NCI-H524 (cell line): Measurements from ENCODE around the gene PXYLP1.

ENCODE experiments used
- DNase-seq, 2 experiments: peaks; one replicate each; lab custom pipeline; 2025; lab: John Stamatoyannopoulos, UW

PXYLP1 gene

DNA sequence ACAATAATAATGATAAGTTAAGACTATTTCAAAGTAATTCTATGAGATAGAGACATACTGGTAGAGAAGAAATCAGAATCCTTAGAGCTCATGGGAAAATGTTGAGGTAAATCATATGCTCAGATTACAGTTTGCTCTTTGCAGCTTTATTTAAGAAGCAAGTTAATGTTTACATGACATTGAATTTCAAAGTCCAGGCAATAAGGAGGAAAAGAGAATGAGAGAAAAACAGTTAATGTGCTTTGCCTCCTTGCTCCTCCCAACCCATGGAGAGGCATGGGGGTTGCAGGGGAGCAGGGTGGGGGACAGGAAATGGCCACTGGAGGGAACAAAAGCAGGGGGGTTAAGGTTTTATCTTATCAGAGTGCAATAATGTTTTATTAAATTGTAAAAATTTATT is 94.5 kb downstream of the PXYLP1 start:
- DNase-seq, result no peak

DNA sequence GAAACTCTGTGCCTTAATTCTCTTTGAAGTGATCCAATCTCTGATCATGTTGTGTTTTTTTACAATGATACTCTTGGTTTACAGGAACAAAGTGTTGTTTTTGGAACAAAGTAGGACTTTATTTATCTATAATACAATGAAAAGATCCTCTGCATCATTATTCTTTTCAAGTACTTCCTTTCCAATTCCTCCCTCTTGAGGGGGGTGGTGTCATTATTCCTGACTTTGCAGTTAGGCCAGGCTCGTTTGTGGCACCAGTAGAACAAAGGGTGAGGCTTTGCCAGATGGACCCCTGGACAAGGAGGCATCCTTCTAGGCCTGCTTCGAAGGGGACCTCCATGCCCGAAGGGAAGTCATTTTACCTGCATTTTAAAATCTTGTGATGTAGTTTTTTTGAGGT is 95.0 kb downstream of the PXYLP1 start:
- no peak for DNase-seq

DNA sequence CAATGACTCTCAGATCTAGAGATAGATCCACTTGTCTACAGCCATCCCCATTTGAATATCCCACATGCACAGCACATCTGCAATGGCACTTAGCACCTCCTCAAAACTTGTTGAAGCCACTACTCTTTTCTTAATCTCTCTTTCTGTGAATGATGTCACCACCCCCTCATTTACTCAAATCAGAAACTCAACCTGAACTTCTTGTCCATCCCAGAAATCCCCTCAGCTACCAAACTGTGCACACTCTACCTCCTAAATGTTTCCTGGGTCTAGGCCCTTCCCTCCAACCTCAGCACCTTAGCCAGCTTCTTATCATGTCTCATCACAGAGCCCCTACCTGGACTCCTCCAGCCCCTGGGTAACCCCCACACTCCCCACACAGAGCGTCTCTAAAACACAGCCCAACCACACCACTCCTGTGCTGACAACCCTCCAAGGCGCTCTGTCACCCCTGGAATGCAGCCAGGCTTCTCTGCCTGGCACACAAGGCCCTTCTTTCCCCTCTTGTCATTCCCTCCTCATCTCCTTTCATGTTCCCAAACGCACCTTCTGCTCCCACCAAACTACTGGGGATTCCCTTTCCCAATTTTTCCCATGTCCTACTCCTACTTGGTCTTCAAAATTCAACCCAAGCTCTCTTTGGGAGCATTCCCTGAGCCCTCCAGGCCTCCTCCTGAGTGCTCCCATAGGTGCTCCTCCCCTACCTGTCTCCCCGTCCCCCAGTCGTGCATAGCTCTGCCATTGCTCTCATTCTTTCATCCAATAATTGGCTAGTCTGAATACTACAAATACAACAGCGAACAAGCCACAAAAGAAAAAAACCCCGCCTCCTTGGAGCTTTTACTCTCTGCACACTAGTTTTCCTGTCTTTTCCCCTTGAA is 96.9 kb downstream of the PXYLP1 start:
- no peak for DNase-seq

DNA sequence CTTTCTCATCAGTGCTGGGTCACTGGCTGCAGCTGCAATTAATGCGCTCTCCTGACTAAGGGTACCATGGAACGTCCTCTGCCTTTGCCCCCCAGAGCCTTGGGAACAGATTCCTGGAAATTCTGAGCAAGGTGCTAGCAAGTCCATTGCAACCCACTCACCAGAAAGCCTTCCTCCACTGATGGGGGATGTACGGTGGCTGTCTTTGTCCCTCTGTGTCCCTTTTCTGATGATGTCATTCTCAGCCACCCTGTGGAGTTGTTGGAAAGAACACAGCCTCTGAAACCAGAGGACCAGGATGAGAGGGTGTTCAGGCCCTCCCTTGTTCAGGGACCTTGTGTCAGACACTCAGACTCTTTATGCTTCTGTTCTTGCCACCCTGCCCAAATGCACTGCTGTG is 98.6 kb downstream of the PXYLP1 start:
- DNase-seq, result no peak

DNA sequence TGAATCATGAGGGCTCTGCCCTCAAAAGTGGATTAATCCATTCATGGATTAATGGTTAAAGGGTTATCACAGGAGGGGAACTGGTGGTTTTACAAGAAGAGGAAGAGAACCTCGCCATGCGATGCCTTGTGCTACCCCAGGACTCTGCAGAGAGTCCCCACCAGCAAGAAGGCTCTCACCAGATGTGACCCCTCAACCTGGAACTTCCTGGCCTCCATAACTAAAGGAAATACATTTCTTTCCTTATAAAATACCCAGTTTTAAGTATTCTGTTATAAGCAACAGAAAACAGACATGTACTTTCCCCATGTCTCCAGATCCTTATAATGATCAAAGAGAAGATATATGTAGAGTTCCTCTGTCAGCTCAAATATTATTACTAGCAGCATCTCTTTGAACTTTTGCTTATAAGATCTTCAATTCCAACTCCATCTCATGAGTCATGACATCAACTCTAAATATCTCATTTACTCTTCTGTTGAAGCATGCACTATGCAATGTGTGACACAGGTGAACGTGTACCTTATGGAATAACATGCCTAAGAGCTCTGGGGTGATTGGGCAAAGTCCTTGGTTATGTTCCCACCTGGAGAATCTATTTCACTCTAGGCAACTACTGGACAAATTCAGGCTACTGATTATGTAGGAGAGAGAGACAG is 99.2 kb downstream of the PXYLP1 start:
- no peak for DNase-seq

DNA sequence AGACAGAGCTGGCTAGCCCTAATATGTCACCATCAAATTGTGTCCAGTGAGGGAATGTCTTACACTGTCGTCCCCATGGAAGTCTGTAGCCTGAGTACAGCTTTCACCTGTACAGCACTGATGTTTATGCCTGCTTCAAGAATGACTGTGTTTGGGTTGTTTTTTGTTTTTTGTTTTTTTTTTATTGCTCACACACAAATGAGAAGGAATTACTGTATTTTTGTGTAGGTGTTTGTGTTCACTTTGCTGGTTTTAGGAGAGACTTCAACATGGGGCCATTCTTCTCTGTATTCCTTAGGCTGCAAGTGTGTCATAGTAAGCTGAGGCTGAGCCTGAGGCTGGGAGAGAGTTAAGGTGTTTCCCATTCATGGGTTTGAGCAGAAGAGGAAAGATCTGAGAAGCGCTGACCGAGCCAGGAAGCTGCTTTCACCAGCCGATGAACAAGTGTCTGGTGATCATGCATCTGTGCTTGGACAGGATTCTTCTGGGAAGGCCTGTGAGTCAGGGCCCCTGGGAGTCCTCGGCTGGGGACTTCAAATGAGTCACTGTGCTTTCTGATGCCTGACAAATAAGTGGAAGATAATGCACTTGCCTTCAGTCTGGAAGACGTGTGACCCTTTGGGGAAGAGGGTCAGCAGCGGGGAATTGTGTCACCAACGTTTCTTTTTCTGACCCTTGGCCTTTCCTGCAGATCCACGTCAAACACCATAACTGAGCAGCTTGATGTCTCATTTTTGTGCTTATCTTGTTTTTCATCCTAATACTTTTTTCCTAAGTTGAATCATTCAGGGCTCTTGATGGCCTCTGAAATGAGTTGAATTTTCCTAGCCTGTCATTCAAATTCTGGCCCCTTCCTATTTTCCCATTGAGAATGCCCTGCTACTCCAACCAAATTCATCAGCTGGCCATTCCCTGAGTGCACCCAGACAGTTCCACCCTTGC is 100.0 kb downstream of the PXYLP1 start:
- no peak for DNase-seq

DNA sequence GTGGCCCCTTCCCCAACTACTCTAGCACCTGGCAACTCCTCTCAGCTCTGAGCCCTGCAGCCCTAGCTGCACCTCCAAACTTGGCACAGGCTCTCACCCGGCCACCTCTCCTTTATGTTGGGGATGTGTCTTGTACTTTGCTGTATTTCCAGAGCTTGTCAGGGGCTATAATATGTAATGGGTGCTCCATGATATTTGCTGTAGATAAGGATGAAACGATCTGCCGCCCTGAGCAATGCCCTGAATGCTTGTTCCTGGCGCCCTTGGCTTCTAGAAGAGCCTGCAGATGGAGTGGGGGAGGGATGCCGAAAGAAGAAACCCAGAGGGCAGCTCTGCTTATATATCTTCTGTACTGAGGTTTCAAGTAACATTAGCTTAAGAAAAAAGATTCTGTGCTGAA is 100.8 kb downstream of the PXYLP1 start:
- DNase-seq, result no peak

DNA sequence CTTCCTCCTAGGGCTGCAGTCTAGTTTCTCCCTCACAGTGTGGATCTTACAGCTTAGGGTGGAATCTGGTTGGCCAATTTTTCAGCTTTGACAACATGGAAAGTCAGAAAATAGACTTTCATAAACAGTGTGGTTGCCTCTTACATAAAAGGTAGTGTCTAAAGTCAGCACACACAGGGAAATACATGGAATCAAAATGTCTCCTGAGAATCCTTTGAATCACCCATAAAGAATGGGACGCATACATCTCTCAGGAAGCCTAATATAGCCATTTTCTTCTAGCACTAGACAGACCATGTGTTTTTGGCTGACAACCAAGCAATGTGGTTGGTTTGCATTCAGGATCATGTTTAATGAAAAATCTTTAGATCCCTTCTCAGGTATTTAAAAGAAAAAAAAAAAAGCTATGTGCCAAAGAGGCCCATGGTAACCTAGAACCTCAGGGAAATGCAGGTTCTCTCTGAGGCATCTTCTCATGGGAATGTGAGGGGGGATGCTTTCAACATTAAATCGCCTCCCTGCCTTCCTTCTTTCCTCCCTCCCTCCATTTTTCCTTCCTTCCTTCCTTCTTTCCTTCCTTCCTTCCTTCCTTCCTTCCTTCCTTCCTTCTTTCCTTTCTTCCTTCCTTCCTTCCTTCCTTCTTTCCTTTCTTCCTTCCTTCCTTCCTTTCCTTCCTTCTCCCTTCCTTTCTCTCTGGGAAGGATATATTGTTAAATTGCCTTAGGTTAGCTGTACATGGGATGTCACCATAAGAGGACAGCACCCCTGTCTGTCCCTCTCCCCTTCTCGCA is 102.4 kb downstream of the PXYLP1 start:
- no peak for DNase-seq

DNA sequence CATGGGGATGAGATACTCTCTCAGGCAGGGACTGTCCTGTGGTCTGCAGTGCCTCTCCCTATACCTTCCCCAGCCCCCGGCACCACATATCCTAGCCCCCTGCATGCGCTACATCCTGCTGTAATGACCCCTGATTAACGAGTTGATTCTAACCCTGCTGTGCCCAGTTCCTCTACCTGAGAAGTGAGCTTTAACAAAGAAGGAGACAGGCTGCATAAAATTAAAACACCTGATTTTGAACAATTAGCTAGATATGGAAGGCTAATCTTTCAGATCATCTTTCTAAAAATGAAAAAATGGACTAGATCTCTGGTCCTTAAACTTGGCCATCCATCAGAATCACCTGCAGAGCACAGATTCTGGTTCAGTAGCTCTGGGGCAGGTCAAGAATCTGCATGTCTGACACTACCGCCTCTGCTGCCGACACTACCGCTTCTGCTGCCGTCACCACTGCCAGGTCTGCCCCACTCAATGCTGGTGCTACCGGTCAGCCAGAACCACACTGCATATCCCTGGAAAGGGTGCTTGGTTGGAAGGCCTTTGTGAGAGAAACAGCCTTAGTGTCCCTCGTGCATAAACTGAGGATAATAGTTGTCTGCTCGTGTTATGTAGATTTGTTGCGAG is 103.1 kb downstream of the PXYLP1 start:
- DNase-seq, result no peak

DNA sequence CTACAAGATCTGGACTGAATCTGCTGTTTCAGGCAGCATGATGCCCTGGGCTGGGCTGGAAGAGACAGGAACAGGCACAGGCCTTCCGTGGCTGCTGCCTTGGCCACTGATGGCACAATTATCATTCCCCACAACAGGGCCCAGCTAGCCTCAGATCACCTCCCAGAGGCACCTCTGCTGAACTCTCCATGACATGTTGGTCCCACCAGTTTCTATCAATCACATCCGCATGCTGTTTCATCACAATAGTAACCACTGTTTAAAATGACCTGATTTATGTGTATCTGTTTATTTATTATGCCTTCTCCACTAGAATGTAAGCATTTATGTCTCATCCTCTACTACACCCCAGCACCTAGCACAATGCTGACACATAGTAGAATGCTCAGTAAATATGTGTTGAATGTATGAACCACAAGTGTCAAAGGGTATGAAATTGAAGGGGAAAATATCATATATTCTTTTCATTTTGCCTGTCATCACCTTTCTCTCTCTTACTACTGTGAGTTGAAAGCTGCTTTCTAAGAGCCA is 104.0 kb downstream of the PXYLP1 start:
- no peak for DNase-seq

DNA sequence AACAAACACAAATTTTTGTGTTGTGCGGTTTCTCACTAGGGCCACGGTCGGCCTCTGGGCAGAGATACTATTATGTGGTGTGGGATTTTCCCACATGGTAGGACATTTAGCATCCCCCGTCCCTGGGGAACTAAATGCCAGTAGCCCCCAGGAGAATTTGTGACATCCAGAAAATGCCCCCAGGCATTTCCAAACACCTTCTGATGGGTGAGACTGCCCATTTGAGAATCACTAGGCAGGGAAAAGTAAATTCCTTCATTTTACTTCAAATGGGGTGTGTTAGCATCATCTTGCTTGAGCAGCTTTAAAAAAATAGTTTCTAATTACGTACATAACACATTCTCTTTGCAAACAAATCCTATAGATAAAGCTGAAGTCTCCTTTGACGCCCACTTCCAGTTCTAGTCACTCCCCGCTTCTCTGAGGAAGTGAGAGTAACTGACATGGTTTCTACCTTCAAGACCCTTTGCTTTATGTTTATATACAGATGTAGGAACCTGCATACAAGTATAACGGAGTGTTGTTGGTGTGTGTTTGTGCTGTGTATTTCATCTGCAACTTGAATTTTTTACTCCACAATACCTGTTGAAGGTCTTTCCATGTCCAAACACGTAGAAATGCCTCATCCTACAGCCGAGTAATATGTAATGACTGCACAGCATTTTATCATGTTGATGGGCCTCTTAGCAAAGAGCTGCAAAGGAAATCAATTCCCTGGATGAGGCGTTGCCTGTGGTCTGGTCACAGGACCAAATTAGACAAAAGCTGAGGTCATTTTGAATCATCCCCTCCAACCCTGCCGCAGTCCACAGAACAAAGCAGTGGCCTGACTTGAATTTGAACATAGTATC is 105.3 kb downstream of the PXYLP1 start:
- DNase-seq, result no peak

DNA sequence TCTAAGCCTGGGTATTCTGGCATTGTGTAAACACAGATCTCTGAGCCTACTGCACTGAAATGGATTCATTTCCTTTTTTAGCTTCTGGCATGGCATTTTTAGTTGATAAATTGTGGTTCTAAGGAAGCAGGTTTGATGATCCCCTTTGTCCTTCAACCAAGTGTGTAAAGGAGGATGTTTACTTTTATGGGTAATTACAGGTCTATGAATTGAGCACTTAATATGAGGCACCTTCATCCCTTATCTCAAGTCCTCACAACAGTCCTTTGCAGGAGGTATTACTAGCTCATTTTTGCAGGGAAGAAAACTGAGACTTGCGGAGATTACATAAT is 105.9 kb downstream of the PXYLP1 start:
- no peak for DNase-seq

DNA sequence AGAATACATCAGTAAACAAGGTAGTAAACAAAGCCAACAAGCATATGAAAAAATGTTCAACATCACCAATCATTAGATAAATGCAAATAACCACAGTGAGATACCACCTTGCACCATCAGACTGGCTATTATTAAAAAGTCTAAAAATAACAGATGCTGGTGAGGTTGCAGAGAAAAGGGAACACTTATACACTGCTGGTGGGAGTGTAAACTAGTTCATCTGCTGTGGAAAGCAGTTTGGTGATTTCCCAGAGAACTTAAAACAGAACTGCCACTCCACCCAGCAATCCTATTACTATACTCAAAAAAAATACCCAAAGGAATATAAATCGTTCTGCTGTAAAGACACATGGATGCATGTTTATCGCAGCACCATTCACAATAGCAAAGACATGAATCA is 106.4 kb downstream of the PXYLP1 start:
- DNase-seq, result no peak

DNA sequence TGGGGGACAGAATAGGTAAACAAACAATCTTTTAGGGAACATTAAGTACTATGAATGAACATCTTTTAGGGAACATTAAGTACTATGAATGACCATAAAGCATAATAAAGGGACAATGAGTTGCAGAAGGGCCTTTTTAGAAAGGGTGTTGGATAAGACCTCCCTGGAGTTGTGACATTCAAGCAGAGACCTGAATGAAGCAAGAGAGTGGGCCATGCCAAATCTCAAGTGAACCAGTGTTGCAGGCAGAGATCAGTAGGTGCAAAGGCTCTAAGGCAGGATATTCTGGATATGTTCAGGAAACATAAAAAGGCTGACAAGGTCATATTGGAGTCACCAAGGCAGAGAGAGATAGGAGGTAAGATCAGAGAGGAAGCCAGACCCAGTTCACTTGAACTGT is 107.3 kb downstream of the PXYLP1 start:
- DNase-seq, result no peak

DNA sequence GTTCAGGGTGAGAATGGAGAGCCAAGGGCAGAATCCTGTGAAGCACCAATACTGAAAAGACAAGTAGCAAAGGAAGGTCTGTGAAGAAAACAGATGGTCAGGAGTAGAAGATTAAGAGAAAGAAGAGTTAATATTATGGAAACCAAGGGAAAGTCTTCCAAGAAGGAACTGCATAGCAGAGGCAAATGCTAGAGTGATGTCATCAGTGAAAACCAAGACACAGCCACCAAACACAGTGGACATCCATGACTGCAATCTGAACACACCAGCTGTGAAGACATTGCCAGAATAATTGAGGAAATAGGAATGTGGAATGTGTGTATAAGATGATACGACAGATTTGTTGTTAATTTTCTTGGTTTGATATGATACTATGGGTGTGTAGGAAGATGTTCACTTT is 109.9 kb downstream of the PXYLP1 start:
- no peak for DNase-seq

DNA sequence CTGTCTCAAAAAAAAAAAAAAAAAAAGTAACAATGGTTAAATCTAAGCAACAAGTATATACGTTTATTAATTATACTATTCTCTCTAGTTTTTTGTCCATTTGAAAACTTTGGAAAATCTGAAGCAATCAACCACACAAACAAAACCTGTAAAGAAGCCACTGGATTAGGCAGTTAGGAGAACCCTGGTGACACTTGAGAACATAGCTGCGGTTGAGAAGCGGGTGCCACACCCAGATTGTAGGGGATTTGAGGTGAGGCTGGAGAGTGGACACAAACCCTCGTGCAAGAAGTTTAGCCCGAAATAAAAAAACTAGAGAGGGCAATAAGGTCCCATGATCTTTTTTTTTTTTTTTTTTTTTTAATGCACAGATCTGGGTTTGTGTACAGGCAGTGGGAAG is 110.8 kb downstream of the PXYLP1 start:
- DNase-seq, result no peak

DNA sequence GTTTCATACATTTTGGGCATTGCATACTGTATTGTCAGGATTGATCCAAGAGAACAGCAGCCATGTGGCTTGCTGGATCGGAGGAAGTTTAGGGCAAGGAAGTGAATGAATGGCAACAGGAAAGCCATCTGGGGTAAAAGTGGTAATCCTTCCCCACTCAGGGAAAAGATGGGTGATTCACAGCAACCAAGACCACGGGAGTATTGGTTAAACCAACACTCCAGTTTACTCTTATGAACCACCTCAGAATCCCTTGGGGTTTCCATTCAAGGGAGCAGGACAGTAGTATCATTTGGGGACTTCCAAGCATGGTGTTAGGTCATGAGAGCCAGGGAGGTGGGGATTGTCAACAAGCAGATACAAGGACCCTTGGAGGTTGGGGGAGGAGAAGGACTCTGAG is 111.5 kb downstream of the PXYLP1 start:
- DNase-seq, result no peak

DNA sequence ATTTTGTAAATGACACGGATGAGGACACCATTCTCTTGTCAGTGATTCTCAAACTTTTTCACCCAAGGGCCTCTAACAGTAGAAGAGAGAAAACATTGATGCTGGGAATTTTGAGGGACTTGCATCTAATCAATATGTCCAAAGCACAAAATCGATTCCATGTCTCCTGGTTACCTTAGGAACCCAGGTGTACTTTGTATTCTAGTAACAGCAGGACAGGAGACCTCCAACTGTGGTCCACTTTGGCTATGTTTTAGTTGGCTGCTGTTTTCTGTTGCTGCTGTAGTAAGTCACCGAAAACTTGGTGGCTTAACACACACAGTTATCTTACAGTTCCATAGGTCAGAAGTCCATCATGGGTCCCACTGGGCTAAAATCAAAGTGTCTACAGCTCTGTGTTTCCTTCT is 112.2 kb downstream of the PXYLP1 start:
- no peak for DNase-seq
